ENCODE results near the gene TNP2.
"Not testable (repeated sequence)": the region's sequence is repeated elsewhere in the genome, so short reads cannot be mapped to it uniquely, and the experiment has no call there.

Gene TNP2

DNA sequence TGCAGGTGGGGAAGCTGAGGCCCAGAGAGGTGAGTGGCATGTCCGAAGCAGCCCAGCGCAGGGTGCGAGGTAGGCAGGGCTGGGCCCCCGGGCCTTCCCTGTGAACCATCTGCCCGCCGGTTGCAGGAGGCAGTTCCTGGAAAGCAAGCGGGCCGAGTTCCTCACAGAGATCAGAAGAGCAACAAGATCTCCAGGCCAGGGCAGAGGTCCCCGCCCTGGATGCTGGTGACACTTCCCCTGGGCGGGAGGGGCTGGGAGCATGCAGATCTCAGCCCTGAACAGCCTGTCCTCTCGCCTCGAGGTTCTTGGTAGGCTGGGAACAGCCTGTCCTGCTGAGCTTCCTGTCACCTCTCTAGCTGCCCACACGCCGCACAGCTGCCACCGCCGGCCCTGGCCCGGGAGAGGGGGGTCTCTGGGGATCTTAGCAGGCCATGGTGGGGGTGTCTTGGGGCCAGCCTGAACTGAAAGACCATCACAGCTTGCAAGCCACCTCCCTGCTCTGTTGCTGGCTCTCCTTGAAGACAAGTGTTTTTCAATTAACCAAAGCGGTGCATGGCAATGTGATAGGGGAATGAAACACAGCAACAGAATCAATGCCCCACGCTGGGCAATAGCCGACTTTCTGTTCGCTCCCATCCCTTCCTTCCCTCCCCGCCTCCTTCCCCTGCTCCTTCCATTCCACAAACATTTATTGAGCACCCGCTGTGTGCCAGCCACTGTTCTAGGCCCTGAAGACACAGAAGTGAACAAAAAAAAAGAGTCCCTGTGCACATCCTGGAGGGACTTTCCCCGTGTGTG lies 44.8 kb downstream of the TNP2 start:
- no peaks in the 10 kb centered on the region for H3K36me3 ChIP-seq (ENCODE audit: control insufficient read depth, insufficient read depth, low read length)
- no peaks in the 10 kb centered on the region for H3K27me3 ChIP-seq (ENCODE audit: control insufficient read depth, insufficient read depth, low read length)
- no peak overlapping the region for H3K9ac ChIP-seq (ENCODE audit: low read length)
- no peaks in the 10 kb centered on the region for H3K4me1 ChIP-seq (ENCODE audit: control insufficient read depth, insufficient read depth, low read length)
- no peaks in the 10 kb centered on the region for H3K9me3 ChIP-seq (ENCODE audit: control insufficient read depth, low read length)
- no peak overlapping the region for H3K4me3 ChIP-seq (ENCODE audit: low read length)

DNA sequence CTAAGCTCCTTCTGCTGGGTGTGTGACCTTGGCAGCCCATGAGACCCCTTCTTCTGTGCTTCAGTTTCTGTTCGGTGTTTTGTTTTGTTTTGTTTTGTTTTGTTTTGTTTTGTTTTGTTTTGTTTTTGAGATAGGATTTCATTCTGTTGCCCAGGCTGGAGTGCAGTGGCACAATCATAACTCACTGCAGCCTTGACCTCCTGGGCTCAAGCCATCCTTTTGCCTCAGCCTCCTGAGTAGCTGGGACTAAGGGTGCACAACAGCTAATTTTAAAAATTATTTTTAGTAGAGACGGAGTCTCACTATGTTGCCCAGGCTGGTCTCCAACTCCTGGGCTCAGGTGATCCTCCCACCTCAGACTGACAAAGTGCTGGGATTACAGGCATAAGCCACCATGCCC lies 48.6 kb downstream of the TNP2 start:
- H3K4me1 ChIP-seq (ENCODE audit: control insufficient read depth, insufficient read depth, low read length); H3K36me3 ChIP-seq (ENCODE audit: control insufficient read depth, insufficient read depth, low read length); H3K9me3 ChIP-seq (ENCODE audit: control insufficient read depth, low read length); H3K4me3 ChIP-seq (ENCODE audit: low read length); H3K27me3 ChIP-seq (ENCODE audit: control insufficient read depth, insufficient read depth, low read length); H3K9ac ChIP-seq (ENCODE audit: low read length): not testable (repeated sequence)

DNA sequence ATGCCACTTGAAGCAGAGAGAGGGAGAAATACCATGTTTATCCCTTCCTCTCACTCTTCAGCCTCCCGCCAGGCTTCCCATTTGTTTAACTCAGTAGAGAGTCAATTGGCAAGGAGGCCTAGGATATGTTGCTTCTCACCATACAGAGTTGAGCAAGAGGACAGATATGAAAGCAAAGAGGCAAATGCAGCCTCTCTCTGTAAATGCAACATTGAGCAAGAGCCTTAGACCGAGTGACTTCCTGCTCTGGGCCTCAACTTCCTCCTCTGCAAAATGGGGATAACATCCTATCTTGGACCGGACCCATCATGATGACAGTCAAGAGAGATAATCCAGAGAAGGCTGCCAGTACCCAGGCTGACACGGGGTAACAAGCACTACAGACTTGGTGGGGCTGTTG lies 49.9 kb downstream of the TNP2 start:
- no peak overlapping the region for H3K9ac ChIP-seq (ENCODE audit: low read length)
- H3K9me3 ChIP-seq (ENCODE audit: control insufficient read depth, low read length) = peaks cover 7% of the 10 kb centered on the region
- no peaks in the 10 kb centered on the region for H3K4me1 ChIP-seq (ENCODE audit: control insufficient read depth, insufficient read depth, low read length)
- no peak overlapping the region for H3K4me3 ChIP-seq (ENCODE audit: low read length)
- no peaks in the 10 kb centered on the region for H3K27me3 ChIP-seq (ENCODE audit: control insufficient read depth, insufficient read depth, low read length)
- no peaks in the 10 kb centered on the region for H3K36me3 ChIP-seq (ENCODE audit: control insufficient read depth, insufficient read depth, low read length)

DNA sequence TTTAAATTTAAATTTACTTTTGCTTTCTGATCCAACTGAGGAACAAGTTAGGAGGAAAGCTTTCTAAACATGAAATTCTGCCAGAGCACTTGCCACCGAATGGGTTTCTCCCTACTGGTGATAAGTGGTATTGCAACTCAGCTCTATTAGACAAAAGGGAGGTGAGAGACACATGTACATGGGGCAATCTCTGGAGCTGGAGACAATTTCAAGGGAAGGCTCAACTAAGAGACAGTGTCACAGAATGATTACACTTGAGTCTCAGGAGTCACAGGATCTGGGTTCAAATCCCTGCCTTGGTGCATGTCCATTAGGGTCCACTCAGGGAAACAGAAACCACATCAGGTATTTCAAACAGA lies 50.5 kb downstream of the TNP2 start:
- no peak overlapping the region for H3K9ac ChIP-seq (ENCODE audit: low read length)
- H3K4me3 ChIP-seq (ENCODE audit: low read length) = no peak overlapping the region
- H3K4me1 ChIP-seq (ENCODE audit: control insufficient read depth, insufficient read depth, low read length) = no peaks in the 10 kb centered on the region
- H3K27me3 ChIP-seq (ENCODE audit: control insufficient read depth, insufficient read depth, low read length) = no peaks in the 10 kb centered on the region
- peaks cover 7% of the 10 kb centered on the region for H3K9me3 ChIP-seq (ENCODE audit: control insufficient read depth, low read length)
- H3K36me3 ChIP-seq (ENCODE audit: control insufficient read depth, insufficient read depth, low read length) = no peaks in the 10 kb centered on the region

Data from mucosa of stomach (tissue), 1 donor.